Kidney capillary endothelial cell (primary cell): ENCODE results near the gene IFRD2.

ENCODE experiments used
- DNase-seq: peaks from one replicate; pipeline ENCODE4 v3.0.0-alpha.2; 2018; ENCODE audit warnings: low spot score

Gene IFRD2

GRCh38 chr3:50292159-50293078, at the start of gene IFRD2:
TSS of gene IFRD2 (minus strand) at chr3:50292429. CDS start at chr3:50292274, 155 bp downstream.
- peak; percentile 94 for DNase-seq

GRCh38 chr3:50341537-50341936, 49.3 kb upstream of the IFRD2 start:
- no peak for DNase-seq

GRCh38 chr3:50340448-50341329, 48.5 kb upstream of the IFRD2 start, which contains the start of gene RASSF1:
TSS of gene RASSF1 (minus strand) at chr3:50340836. CDS start at chr3:50340805, 31 bp downstream.
- DNase-seq: no peak

GRCh38 chr3:50340147-50340447, 47.9 kb upstream of the IFRD2 start:
- no peak for DNase-seq

- DNase-seq: no peak
These were observed 47.4 kb upstream of the IFRD2 start for GRCh38 chr3:50339485-50340146.

- no peak for DNase-seq
These were observed 46.7 kb upstream of the IFRD2 start for GRCh38 chr3:50338965-50339364.

GRCh38 chr3:50337175-50337861, 45.1 kb upstream of the IFRD2 start:
- peak; percentile 97 for DNase-seq

- peak; percentile 40 for DNase-seq
These were observed 44.4 kb upstream of the IFRD2 start for GRCh38 chr3:50336452-50337174.

- DNase-seq: no peak
These were observed 42.3 kb upstream of the IFRD2 start for GRCh38 chr3:50334339-50335075.

GRCh38 chr3:50333744-50334328, 41.6 kb upstream of the IFRD2 start:
- peak; percentile 93 for DNase-seq

GRCh38 chr3:50331364-50331907, 39.2 kb upstream of the IFRD2 start:
- DNase-seq: no peak

- no peak for DNase-seq
These were observed 38.1 kb upstream of the IFRD2 start for GRCh38 chr3:50330330-50330729.

- peak; percentile 94 for DNase-seq
These were observed 35.9 kb upstream of the IFRD2 start, which contains the start of gene TUSC2 for GRCh38 chr3:50327943-50328691. TSS of gene TUSC2 (minus strand) at chr3:50328223. CDS start at chr3:50328099, 124 bp downstream.

GRCh38 chr3:50327129-50327528, 34.9 kb upstream of the IFRD2 start:
- DNase-seq: no peak

GRCh38 chr3:50326182-50326541, 33.9 kb upstream of the IFRD2 start:
- no peak for DNase-seq

- DNase-seq: no peak
These were observed 33.4 kb upstream of the IFRD2 start for GRCh38 chr3:50325497-50326181.

- DNase-seq: no peak
These were observed 32.9 kb upstream of the IFRD2 start for GRCh38 chr3:50325113-50325480.
